Neural progenitor cell (in vitro differentiated cells): Measurements from ENCODE around the gene LRP1B.

ENCODE experiments used
- CTCF ChIP-seq: fragments of 200-600 bp; sonication (generic); IDR thresholded peaks from 2 replicates; pipeline ENCODE4 v1.5.1; 2017; ENCODE audit warnings: antibody characterized with exemption, mild to moderate bottlenecking
- EZH2 ChIP-seq: fragments of 200-600 bp; sonication (generic); IDR thresholded peaks from 2 replicates; pipeline ENCODE4 v1.6.1; 2017; ENCODE audit warnings: antibody characterized with exemption, mild to moderate bottlenecking, moderate library complexity

GRCh38 chr2:140200764-140201163, 1930.1 kb downstream of the LRP1B start:
- TF ChIP-seq CTCF (no peak), EZH2 (no peak)
